Measurements from ENCODE around the gene CLCN7.
"Not testable (repeated sequence)": the region's sequence is repeated elsewhere in the genome, so short reads cannot be mapped to it uniquely, and the experiment has no call there.

CLCN7 gene

DNA sequence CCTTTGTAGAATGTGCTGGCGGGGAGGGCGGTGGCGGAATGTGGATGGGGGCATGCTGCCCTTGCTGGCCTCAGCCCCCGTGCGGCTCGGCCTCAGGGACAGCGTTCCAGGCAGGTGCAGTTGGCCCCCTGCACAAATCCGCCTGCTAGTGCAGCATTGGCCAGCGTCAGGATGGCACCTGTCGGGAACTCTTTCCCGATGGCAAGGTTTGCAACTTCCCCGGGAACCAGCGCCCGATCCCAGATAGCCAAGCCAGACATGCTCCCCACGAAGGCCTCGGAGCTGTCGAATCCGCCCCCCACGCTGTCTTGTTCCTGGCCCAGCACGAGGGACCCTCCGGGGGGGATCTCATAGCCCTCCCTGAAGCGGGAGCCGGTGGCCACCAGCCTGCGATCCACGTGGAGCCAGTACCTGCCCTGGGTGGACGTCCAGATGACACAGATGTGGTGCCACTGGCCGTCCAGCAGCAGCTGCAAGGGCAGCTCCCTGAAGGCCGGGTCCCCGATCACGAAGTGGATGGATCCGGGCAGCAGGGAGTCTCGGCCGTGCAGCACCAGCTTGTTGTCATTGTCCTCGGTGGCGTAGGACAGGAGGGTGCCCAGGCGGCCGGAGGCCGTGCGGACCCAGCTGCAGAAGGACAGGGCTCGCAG lies 11.1 kb upstream of the CLCN7 start:
- DNase-seq, result no peak

DNA sequence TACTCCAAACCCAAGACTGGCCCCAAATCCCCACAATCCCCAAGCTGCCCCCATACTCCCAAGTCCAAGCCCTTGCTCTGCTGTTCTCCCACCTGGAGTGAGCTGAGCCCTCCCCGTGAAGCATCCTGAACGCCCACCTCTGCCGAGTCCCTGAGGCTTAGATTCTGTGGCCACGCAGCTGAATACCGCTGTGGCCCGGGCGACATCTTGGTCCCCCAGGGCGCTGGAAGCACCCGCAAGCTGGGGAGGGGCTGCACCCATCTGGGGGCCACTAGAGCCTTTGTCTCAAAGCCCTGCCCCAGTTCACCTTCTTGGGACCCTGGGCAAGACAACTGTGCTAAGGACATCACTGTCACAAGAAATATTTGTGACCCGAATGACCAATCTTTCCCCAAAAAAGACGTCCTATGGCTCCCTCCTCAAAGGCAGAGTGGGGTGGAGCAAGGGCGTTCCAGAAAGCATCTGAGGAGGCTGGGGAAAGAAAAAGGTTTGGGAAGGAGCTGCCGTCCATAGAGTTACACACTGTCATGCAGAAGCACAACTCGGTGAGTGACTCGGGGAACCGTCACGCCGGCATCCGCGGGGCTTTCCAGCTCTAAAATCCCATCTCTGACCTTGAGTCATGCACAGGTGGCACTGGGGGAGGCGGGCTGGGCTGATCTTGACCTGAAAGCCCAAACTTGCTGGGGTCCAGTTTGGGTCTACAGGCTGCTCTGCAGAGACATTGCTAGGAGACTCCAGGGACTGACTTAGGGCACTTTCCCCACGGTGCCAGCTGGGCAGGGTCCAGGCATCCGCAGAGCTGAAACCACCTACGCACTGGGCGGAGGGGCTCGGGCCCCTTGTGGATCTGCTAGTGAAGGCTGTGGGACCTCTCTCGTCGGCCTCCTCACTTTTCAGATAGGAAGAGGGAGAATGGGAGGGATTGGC lies 7.3 kb upstream of the CLCN7 start:
- no peak for DNase-seq

DNA sequence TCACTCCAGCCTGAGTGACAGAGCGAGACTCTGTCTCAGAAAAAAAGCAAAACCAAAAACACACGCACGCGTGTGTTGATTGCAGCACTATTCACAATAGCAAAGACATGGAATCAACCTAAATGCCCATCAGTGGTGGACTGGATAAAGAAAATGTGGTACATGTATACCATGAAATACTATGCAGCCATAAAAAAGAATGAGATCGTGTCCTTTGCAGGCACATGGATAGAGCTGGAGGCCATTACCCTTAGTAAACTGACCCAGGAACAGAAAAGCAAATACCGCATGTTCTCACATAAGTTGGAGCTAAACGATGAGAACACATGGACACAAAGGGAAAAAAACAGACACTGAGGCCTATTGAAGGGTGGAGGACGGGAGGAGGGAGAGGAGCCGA lies 4.1 kb upstream of the CLCN7 start:
- DNase-seq, result not testable (repeated sequence)

DNA sequence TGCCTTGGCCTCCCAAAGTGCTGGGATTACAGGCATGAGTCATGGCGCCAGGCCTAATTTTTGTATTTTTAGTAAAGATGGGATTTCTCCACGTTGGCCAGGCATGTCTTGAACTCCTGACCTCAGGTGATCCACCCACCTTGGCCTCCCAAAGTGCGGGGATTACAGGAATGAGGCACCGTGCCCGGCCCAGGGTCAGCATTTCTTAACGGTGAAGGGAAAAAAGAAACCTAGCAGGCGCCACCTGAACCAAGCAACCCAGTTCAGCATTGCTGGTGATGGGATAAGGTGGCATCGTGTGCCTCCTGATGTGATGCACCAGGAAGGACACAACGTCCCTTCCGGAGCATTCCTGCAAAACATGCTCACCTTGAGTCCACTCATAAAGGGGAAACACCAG lies 2.2 kb upstream of the CLCN7 start:
- no peak for DNase-seq

DNA sequence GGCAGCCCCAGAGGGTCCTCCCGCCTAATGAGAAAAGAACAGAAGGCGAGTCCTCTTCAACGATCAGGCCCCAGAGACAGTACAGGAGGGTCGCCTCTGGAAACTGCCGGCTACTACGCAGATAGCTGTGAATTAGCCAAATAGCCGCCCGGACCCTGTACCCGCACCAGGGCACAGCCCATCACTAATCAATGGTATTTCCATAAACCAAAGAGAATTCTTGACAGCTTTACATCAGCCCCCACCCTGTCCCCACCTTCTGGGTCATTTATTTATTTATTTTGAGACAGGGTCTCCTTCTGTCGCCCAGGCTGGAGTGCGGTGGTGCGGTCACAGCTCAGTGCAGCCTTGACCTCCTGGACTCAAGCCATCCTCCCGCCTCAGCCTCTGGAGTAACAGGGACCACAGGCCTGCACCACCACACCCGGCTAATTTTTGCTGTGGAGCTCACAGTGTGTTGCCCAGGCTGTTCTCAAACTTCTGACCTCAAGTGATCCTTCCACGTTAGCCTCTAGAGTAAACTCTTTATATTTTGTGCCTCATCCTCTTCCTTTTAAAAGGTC lies 805 bp upstream of the CLCN7 start:
- no peak for DNase-seq

DNA sequence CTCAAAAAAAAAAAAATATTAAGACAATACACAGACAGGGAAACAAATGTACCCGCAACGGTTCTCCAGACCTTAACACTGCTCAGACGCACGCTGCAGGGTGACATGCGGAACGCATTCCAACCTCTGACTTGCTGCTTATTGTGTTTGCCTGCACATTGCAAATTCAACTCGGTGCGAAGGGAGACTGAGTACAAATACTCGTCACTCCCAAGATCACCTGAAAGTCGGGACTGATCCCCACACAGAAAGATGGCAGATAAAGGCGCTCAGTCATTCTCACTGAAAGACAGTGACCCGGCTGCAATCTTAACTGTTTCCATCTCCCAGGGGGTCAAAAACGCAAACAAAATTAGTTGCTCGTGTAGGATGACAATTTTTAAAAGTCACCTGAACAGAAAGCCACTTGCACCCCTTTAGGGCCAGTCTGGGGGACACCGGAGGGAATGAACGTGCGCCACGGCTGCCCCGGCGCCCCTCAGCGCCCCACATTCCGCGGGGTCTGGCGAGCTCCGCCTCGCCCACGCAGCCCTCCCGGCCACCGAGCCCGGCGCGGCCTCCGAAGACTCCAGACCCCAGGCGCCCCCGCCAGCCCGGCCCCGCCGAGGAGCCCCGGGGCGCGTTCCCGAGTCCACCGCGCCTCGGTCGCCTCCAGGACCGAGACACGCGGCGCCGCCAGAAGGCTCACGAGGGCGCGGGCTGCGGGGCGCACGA lies 589 bp downstream of the CLCN7 start:
- peak; percentile 2 for DNase-seq

DNA sequence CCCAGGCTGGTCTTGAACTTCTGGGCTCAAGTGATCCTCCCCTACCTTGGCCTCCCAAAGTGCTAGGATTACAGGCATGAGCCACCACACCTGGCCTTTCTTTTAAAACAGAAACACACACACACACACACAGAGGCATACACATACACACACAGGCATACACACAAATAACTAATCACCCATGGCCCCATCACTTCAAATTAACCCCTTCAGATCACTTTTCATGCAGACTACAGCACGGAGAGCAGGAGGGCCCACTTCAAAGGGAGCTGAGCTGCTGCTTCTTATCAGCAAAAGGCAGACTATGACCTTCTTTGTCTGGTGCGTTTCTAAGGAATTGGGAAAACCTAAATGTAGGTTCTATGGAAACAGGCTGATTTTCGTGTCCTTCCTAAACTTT lies 1.9 kb downstream of the CLCN7 start:
- peak; percentile 53 for DNase-seq

DNA sequence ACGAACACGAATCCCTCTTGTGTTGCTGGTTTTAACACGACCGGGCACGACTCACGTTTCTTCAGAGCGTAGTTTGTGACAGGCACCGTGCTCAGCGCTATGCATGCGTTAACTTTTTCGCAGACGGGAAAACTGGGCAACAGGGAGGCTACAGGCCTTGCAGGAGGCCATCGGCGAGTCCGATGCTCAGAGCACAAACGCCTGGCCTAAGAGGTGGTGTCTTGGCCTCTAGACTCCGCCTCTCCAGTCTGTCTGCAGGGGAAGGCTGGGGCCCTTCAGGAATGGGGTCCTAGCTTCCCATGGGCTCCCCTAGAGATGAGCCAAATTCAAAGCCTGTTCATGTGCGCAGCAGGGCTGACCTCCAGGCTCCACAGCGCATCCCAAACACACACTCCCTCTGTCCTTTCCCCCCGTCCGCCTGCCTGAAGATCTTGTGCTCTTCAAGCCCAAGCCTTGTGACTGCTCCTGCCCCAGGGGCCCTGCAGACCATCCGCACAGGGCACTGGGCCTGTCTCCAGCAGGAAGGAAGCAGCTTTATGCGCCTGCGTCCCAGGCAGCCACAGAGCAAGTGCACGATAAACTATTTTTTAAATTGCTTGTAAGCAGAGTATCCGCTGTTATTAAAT lies 3.1 kb downstream of the CLCN7 start:
- no peak for DNase-seq

DNA sequence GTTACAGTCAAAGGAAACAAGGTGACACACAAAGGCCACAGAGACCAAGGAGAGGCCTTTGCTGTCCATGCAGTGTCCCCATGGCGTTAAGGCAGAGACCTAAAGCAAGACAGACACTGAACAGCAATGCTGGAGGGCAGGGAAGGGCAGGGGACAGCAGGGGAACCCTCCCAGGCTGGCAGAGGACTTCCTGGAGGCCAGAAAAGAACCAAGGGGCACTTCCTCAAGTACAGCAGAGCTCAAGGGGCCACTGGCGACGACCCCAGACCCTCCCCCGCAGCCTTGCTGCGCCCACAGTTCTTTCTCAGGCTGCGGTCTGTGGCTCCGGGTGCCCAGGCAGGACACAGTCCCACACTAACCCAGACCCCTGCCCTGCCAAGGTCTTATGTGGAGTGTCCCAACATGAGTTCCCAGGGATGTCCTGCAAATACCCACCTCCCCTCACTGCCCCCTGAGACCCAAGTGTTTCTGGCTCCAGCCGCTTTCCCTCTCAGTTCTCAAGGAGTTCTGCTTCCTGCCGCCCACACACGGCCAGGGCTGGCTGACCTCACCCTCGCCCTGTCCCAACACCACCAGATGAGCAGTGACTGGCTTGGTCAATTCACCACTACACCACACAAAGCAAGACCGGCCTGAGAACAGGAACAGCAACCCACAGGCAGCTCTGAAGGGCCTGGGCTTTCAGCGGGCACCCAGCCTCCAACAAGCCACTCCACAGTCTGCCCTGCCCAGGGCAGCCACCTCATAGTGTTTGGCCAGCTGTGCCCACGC lies 4.2 kb downstream of the CLCN7 start:
- DNase-seq, result peak; percentile 26

DNA sequence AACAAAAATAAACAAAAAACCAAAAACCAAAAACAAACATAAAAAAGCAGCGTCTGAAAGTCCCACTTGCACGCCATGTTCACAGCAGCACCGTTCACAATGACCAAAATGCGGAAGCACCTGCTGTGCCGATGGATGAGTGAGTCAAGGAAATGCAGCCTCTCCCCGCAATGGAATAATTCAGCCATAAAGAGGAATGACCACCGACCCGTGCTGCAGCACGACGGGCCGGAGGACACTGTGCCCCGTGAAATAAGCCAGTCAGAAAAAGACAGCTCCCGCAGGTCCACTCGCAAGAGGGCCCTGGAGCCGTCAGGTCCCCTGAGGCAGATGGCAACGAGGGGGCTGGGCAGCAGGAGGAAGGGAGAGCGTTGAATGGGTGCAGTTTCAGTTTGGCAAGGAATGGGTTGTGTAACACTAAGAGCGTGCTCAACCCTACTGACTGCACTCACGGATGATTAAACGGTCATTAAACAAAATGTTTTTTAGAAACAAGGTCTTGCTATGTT lies 5.1 kb downstream of the CLCN7 start:
- DNase-seq, result no peak

DNA sequence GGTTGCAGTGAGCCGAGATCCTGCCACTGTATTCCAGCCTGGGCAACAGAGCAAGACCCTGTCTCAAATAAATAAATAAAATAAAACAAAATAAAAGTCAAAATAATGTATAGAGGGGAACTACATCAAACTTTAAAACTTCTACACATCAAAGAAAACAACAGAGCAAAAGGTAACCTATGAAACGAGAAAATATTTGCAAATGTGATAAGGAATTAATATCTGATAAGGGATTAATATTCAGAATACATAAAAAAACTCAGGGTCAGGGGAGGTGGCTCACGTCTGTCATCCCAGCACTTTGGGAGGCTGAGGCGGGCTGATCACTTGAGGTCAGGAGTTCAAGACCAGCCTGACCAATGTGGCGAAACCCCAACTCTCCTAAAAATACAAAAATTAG lies 5.7 kb downstream of the CLCN7 start:
- not testable (repeated sequence) for DNase-seq

DNA sequence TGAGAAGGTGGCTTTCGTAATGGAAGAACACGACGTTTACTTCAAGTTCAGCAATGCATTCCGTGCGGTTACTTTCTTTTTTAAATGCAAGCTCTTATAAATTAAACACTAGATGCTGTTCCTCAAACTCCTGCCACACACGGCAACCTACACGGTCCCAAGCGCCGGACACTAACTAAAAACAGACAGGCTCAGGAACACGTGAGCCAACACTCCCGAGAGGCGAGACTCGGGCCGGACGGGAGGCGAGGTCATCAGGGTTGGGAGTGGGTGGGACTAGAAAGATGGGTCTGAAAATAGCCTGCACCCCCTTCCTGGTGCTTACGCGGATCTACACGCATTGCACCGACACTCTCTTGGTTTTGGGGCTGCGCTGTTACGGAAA lies 6.4 kb downstream of the CLCN7 start:
- DNase-seq, result no peak

DNA sequence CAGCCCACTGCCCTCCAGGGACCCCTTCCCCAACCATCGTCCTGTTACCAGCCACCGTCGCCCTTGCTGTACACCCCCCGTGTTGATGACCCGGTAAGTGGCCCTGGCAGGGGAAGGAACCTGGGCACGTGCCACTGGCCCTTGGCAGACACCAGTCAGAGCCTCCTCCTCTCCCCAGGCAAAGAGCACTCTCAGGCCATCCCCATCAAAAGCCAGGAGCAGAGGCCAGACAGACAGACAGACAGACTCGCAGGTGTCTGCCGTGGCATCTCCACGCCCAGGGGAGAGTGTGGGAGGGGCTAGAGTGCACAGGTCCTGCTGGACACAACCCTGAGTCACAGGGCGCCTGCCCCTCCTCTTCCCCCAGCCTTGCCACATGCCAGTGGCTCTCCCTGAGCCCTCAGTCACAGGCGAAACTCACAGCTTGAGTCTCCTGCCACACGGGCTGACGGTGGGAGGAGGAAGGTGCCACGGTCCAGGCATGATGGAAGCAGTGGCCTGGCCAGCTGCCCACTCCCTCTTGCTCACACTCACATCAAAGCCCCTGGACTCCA lies 7.8 kb downstream of the CLCN7 start:
- DNase-seq, result no peak

DNA sequence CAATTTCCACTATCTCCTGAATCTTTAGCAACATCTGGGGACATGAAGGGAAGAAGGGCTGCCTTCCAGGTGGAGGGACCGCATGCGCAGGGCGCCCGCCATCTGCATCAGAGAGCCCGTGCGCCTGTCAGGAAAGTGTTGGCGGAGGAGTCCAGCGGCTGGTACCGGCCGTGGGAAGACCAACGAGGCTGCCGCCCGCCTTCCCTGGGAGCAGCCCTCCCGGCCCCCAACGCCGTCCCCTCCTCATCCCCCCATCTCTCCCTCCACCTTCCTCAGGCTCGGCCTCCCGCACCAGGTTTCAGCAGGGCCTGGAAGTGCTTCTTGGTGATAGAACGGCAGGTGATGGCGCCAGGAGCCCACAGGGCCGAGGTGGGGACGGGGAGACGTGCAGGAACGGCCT lies 8.8 kb downstream of the CLCN7 start:
- DNase-seq, result no peak

DNA sequence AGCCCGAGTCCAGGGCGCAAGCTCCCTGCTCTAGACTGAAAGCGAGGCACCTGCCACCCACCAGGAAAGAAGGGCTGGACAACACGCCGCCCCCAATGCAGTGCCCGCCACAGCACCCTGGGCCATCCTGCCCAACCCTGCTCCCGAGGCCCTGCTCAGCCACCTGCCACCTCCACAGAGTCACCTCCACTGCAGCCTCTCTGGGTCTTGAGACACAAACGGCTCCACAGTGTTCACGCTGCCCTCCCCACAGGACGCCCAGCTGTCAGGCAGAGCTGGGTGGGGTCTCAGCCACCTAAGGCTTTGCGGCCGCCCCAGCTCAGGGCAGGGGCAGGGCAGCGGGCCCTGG lies 9.3 kb downstream of the CLCN7 start:
- no peak for DNase-seq

DNA sequence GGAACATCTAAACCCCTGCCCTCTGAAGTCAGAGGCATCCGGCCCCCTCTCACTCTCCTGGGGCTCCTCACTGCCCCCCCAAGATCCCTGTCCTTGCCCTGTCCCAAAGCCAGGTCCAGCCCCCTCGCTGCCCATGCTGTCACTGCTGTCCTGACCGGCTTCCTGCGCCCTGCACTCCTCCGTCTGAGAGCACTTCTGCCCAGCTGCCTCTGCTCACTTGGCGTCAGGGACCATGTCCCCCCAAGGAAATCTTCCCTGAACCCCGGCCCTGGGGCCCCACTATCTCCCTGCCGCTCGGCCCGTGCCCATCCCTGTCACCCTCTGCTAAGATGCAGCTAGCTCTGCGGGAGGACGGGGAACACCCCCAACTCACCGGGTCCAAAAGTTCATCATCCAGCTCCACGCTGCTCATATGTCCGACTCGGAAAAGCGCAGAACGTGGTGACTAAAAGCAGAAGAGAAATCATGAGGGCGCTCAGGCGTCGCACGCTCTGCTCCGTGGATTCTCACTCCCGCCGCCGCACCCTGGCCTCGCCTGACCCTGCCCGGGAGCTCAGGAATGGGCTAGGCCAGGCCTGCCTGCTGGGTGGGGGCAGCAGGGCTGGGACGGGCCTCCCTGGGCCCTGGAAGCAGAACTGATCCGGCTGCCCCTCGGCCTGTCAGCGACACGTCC lies 9.8 kb downstream of the CLCN7 start:
- no peak for DNase-seq

DNA sequence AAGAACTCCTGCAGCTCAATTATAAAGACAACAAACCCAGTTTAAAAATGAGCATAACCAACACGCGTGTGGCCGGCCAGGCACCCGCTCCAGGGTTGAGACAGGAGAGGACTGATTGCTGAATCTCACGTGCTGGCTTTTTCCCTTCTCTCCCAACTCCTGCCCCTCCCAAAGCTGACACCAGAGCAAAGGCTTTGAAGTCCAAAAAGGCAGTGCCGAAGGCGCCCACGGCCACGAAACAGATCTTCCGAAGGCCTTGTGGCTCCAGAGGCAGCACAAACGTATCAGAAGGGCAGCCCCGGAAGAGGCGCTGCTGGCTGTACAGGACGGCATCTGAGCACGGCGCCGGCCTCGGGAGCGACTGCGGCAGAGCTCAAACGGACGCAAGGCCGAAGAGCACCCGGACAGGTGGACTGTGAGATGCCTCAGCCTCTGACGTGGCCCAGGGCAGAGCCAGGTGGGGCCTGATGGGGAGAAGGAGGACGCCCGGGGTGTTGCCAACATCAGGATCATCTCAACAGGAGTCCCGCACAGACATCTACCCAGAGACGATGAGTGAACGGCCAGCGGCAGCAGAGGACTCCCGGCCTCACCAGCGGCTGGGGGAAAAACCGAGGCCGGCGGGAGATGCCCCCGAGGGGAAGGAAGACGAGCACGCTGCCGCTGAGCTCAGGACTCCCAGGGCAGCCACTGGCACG lies 10.5 kb downstream of the CLCN7 start:
- no peak for DNase-seq

DNA sequence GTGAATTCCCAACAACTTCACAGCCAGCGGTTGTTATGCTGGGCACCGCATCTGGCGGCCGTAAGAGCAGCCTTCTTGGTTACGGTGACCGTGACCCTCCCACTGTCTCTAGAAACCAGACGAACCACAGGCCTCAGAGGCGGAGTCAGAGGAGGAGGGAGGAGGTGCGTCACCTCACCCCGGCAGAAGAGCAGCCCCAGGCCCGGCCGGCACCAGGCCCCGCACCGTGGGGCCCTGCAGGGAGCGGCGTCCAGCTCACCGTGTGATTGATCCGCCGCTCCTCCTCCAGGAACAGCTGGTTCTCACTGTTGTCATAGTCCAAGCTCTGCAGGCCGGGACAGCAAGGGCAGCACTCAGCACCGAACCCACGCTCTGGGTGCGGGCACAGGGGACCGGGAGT lies 13.7 kb downstream of the CLCN7 start:
- no peak for DNase-seq

DNA sequence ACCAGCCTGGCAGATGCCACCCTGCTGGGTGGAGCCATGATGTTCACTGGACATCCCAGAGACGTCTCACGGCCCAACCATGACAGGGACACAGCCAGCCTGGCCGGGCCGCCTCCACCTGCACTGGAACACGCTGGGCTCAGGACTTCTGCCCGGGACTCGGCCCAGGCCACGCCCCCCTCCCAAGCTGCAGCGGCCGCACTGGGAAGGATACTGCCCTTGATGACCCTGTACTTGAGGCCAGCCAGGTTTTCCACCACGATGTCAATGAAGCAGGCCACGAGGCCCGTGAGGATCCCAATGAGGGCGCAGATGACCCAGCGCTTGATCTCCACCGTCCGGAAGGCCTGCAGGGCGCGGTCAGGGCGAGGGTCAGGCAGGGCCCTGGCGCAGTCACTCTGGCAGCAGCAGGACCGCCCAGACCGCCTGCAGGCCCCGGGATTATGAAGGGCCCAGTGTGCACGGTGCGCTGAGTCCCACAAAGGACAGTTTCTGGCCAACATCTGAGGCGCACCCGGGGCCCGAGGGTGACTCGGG lies 14.2 kb downstream of the CLCN7 start:
- no peak for DNase-seq

DNA sequence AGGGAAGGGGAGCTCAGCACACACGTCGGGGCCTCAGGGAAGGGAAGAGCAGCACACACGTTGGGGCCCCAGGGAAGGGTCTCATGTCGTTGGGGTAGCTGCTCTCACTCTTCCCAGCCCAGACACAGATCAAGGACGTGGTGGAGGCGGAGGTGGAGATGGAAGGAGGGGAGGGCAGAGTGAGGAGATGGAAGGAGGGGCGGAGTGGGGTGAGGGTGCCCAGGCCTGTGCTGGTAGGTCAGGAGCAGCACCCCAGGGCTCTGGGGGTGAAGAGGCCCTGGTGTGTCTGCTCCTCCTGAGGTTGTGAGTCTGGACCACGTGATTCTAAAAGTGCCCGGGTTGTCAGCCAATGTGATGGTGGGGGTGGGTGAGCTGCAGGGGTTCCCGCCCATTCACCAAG lies 14.9 kb downstream of the CLCN7 start:
- no peak for DNase-seq

All from OCI-M1 (cell line).